Hepatocyte (in vitro differentiated cells): ENCODE results near the gene CDC23. TPM values are rescaled to one million over a fixed set of nuclear protein-coding genes. Genes with fewer than 3 reads are reported as not detected.

Source experiments
- DNase-seq: peaks from one replicate; pipeline ENCODE4 v3.0.0-alpha.2; 2016; ENCODE audit warnings: low spot score
- H2AFZ ChIP-seq: fragments of 200-600 bp; sonication (generic); 2 replicates; pipeline ENCODE4 v1.6.0; 2016; ENCODE audit warnings: antibody characterized with exemption, mild to moderate bottlenecking
- H3K27ac ChIP-seq: fragments of 200-600 bp; sonication (generic); 2 replicates; pipeline ENCODE4 v1.5.1; 2016; ENCODE audit warnings: mild to moderate bottlenecking
- H3K27me3 ChIP-seq: fragments of 200-600 bp; sonication (generic); 2 replicates; pipeline ENCODE4 v1.6.1; 2016
- H3K36me3 ChIP-seq: fragments of 200-600 bp; sonication (generic); replicated peaks from 2 replicates; pipeline ENCODE4 v1.5.1; 2016; ENCODE audit warnings: low read depth; ENCODE audit not compliant: insufficient read depth
- H3K4me1 ChIP-seq: fragments of 200-600 bp; sonication (generic); 2 replicates; pipeline ENCODE4 v1.5.1; 2016; ENCODE audit warnings: mild to moderate bottlenecking, moderate library complexity; ENCODE audit not compliant: insufficient read depth
- H3K4me2 ChIP-seq: fragments of 200-600 bp; sonication (generic); 2 replicates; pipeline ENCODE4 v1.6.0; 2016
- H3K4me3 ChIP-seq: fragments of 200-600 bp; sonication (generic); 2 replicates; pipeline ENCODE4 v1.5.1; 2016; ENCODE audit warnings: mild to moderate bottlenecking
- H3K79me2 ChIP-seq: fragments of 200-600 bp; sonication (generic); 2 replicates; pipeline ENCODE4 v1.6.0; 2017; ENCODE audit warnings: mild to moderate bottlenecking
- H3K9me2 ChIP-seq: fragments of 200-600 bp; sonication (generic); replicated peaks from 2 replicates; pipeline ENCODE4 v1.6.0; 2017; ENCODE audit warnings: mild to moderate bottlenecking; ENCODE audit not compliant: insufficient read depth
- H3K9me3 ChIP-seq: fragments of 200-600 bp; sonication (generic); 2 replicates; pipeline ENCODE4 v1.5.1; 2016; ENCODE audit warnings: low read depth, mild to moderate bottlenecking
- H4K20me1 ChIP-seq: fragments of 200-600 bp; sonication (generic); 2 replicates; pipeline ENCODE4 v1.6.0; 2016; ENCODE audit warnings: mild to moderate bottlenecking; ENCODE audit not compliant: insufficient read depth, poor library complexity, severe bottlenecking
- EZH2 ChIP-seq: fragments of 200-600 bp; sonication (generic); IDR thresholded peaks from 2 replicates; pipeline ENCODE4 v1.6.1; 2016; ENCODE audit warnings: antibody characterized with exemption, mild to moderate bottlenecking, borderline replicate concordance
- EZH2phosphoT487 ChIP-seq: fragments of 200-600 bp; sonication (generic); IDR thresholded peaks from one replicate; pipeline ENCODE4 v1.6.1; 2018; ENCODE audit warnings: antibody characterized with exemption, mild to moderate bottlenecking, low read depth, moderate library complexity; ENCODE audit not compliant: unreplicated experiment, severe bottlenecking
- WGBS: methylation state at CpG from one replicate; pipeline ENCODE4 v1.1.6; 2016; ENCODE audit warnings: low lambda C conversion rate; ENCODE audit errors: missing lambda C conversion rate; 5-methylcytosine and 5-hydroxymethylcytosine counted together
- polyA plus RNA-seq: library from polyadenylated mRNA; unstranded; fragments of >200 nt; fragmentation: Nextera tagmentation; extraction: Ambion mirVana; gene quantifications from 2 replicates; pipeline ENCODE4 v1.2.1, GENCODE V29; 2016
- total RNA-seq: library from RNA; depleted of rRNA; stranded (reverse); fragments of >200 nt; gene quantifications from 2 replicates; pipeline ENCODE4 v1.2.3, GENCODE V29; 2014
- TF ChIP-seq, protein P1 (sequence below): fragments of 200-600 bp; sonication (generic); IDR thresholded peaks from 2 replicates; pipeline ENCODE4 v1.5.1; 2016; ENCODE audit warnings: antibody characterized with exemption, mild to moderate bottlenecking; ENCODE audit not compliant: poor library complexity

CDC23 gene
- total and polyA plus RNA-seq, 2 experiments from 2014 or later = 33.2 to 35.0 TPM

DNA sequence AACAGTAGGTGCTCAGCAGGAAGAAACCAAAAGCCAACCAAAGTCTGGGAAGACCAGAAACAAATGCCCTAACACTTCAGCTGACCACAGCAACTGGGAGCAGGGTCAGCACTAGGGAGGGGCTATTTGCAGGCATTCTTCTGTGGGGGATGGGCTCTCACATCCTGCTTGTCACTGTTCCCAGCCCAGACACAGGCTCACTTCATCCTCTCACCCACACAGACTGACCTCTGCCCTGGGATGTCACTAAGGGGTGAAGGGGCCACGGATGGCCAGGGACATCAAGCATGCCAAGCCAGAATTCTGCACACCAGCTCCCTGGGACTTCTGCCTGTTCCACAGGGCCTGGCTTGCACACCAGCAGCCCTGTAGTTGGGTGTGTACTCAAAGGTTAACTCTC is 32.6 kb upstream of the CDC23 start:
- H3K27ac ChIP-seq = no peak overlapping the region
- no peaks in the 10 kb centered on the region for H3K9me2 ChIP-seq
- no peak for TF ChIP-seq EZH2
- no peaks in the 10 kb centered on the region for H3K9me3 ChIP-seq
- no peaks in the 10 kb centered on the region for H4K20me1 ChIP-seq
- H3K79me2 ChIP-seq = no peaks in the 10 kb centered on the region
- no peaks in the 10 kb centered on the region for H3K36me3 ChIP-seq
- no peak overlapping the region for H2AFZ ChIP-seq
- no peak overlapping the region for H3K4me2 ChIP-seq
- H3K27me3 ChIP-seq = peaks cover 35% of the 10 kb centered on the region
- H3K4me3 ChIP-seq = no peak overlapping the region
- H3K4me1 ChIP-seq = peaks cover 8% of the 10 kb centered on the region
- DNase-seq = no peak
- WGBS = 0% methylated on average over 1 of the region's 1 CpG

DNA sequence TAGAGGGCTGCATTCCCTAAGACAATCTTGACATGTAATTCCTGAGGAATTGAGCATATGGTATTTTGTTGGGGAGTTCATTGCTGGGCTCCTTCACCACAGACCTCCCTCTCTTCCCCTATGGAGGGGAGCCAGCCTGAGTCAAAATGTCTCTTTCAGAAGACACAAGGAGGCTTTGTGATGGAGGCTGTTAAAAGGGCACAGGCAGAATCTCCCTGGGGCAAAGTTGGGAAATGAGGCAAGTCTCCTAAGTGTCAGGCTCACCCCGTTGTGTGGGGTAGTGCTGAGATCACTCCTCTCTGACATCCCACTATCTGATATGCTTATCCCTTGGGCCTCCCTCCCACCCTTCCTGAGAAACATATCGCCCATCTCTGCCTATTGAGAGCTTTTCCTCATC is 30.7 kb upstream of the CDC23 start:
- Histone ChIP-seq H3K9me2 (no peaks in the 10 kb centered on the region), H2AFZ (no peak overlapping the region)

DNA sequence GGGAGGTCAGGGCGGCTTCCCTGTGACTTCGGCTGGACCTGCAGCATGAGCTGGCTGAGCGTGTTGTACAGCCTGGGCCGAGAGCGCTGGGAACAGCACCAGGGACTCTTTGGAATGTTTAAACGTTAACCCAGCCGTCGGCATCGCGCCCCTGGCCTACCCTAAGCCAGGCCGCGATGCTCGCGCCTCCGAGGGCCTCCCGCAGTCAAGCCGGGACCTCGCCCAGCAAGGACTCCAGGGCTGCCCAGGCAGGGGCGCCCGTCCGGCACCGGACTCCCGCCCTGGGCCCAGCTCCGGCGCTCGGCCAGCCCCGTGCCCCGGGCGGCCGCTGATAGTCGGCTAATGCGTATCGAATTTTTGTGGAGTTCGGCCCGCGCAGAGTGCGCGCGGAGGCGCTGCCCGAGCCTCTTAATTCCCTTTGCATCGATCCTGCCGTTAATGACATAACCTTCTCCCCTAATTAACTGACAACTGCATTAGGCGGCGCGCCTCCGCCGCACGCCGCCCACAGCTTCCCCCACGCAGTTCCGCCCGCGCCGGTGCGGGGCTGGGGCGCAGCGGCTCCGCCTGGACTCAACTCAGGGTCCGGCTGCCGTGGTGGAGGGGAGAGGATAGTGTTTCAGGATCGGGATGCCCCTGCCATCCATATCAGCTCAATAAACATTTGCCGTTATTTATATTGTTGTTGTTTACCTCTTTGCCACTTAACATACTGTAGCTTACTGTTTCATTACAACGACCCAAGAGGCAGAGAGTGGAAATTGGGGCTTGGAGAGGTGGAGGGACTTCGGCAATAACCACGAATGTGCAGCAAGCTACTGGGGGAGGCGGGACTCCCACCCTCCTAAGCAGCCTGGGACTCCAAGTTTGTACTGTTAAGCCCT is 28.8 kb upstream of the CDC23 start:
- H3K4me3 ChIP-seq = peak overlapping the region; percentile 38
- no peaks in the 10 kb centered on the region for H3K79me2 ChIP-seq
- no peaks in the 10 kb centered on the region for H4K20me1 ChIP-seq
- peaks cover 8% of the 10 kb centered on the region for H3K4me1 ChIP-seq
- peak overlapping the region; percentile 88 for H2AFZ ChIP-seq
- TF ChIP-seq EZH2 (peak; percentile 82), EZH2phosphoT487 (no peak)
- TF ChIP-seq, protein P1, sequence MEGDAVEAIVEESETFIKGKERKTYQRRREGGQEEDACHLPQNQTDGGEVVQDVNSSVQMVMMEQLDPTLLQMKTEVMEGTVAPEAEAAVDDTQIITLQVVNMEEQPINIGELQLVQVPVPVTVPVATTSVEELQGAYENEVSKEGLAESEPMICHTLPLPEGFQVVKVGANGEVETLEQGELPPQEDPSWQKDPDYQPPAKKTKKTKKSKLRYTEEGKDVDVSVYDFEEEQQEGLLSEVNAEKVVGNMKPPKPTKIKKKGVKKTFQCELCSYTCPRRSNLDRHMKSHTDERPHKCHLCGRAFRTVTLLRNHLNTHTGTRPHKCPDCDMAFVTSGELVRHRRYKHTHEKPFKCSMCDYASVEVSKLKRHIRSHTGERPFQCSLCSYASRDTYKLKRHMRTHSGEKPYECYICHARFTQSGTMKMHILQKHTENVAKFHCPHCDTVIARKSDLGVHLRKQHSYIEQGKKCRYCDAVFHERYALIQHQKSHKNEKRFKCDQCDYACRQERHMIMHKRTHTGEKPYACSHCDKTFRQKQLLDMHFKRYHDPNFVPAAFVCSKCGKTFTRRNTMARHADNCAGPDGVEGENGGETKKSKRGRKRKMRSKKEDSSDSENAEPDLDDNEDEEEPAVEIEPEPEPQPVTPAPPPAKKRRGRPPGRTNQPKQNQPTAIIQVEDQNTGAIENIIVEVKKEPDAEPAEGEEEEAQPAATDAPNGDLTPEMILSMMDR = no peak
- no peak overlapping the region for H3K27ac ChIP-seq
- H3K27me3 ChIP-seq = peaks cover 45% of the 10 kb centered on the region
- H3K9me3 ChIP-seq = no peaks in the 10 kb centered on the region
- H3K4me2 ChIP-seq = peak overlapping the region; percentile 90
- no peaks in the 10 kb centered on the region for H3K9me2 ChIP-seq
- H3K36me3 ChIP-seq = no peaks in the 10 kb centered on the region
- WGBS = 6% methylated on average over 62 of the region's 67 CpGs
- peak; percentile 46 for DNase-seq

More for the DNA sequence above, 30.7 kb upstream of the CDC23 start:
- TF ChIP-seq, protein P1 = no peak
- TF ChIP-seq EZH2phosphoT487 = no peak
- TF ChIP-seq EZH2 = no peak
- Histone ChIP-seq H3K4me2 (no peak overlapping the region), H4K20me1 (no peaks in the 10 kb centered on the region), H3K9me3 (no peaks in the 10 kb centered on the region), H3K4me3 (no peak overlapping the region), H3K79me2 (no peaks in the 10 kb centered on the region), H3K27ac (no peak overlapping the region), H3K36me3 (no peaks in the 10 kb centered on the region), H3K4me1 (peaks cover 8% of the 10 kb centered on the region), H3K27me3 (peaks cover 45% of the 10 kb centered on the region)
- WGBS = 41% methylated on average over 2 of the region's 2 CpGs
- DNase-seq = no peak

DNA sequence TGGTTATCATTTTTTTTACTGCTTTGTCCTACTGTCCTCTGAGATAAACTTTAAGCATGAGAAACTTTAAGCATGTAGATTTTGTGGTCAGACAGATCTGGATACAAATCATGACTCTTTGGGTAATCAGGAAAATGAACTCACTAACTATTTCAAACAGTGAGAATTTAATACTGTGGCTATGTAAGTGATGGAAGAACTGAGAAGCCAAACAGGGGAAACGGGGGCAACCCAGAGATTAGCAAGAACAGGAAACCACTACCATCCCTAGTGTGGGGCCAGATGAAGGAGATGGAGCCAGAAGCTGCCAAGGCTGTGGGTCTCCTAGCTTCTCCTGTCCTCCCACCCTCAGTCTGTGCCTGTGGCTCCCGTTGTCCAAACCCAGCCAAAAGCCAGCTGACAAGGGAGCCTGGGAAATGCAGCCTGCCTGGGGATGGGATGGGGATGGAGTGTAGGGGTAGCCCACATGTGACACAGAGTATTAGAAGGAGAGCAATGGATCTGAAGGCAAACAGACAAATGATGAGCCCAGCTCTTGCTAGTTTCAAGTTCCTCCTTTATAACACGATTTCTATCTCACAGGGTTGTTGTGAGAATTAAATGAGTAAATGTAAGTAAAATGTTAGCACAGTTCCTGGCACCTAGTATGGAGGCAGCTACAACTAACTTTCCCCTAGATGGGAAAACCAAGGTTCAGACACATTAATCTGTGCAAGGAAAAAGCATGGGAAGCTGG is 27.7 kb upstream of the CDC23 start:
- 76% methylated on average over 3 of the region's 3 CpGs for WGBS

More for the DNA sequence above, 27.7 kb upstream of the CDC23 start:
- Histone ChIP-seq H3K27me3 (peaks cover 45% of the 10 kb centered on the region), H4K20me1 (no peaks in the 10 kb centered on the region), H3K79me2 (no peaks in the 10 kb centered on the region), H3K4me1 (peaks cover 8% of the 10 kb centered on the region), H2AFZ (no peak overlapping the region), H3K4me2 (no peak overlapping the region), H3K36me3 (no peaks in the 10 kb centered on the region), H3K27ac (no peak overlapping the region), H3K4me3 (no peak overlapping the region), H3K9me2 (no peaks in the 10 kb centered on the region), H3K9me3 (no peaks in the 10 kb centered on the region)
- DNase-seq = no peak
- TF ChIP-seq, protein P1 = no peak
- TF ChIP-seq EZH2phosphoT487 (no peak), EZH2 (no peak)
